Endothelial cell of umbilical vein (primary cell): Measurements from ENCODE around the gene C20orf173. TPM values are rescaled to one million over a fixed set of nuclear protein-coding genes. Genes with fewer than 3 reads are reported as not detected.

Experiments used
- Bru-seq: library from RNA; stranded (reverse); fragments of 400-500 nt; gene quantifications from one replicate; lab custom pipeline; 2021; lab: Mats Ljungman, UMichigan
- BruChase-seq, 2 experiments: library from RNA; stranded (reverse); fragments of 400-500 nt; gene quantifications; one replicate each; lab custom pipeline; 2021; lab: Mats Ljungman, UMichigan
- BruUV-seq: library from RNA; stranded (reverse); fragments of 400-500 nt; replicated peaks from 2 replicates; lab custom pipeline; 2021; lab: Mats Ljungman, UMichigan
- CTCF ChIA-PET: fragments of 300-600, 350-600 bp; sonication (Branson Sonifier 250); formaldehyde crosslinking; loops from one replicate; lab custom pipeline; 2021; ENCODE audit warnings: antibody characterized with exemption, inconsistent platforms; lab: Charles Lee
- POLR2A ChIA-PET: fragments of 300-600, 350-600 bp; sonication (Branson Sonifier 250); formaldehyde crosslinking; loops from one replicate; lab custom pipeline; 2021; ENCODE audit warnings: antibody characterized with exemption, inconsistent platforms; lab: Charles Lee
- DNase-seq: peaks from one replicate; pipeline ENCODE4 v3.0.0-alpha.2; 2011; ENCODE audit warnings: low read depth, low spot score
- FAIRE-seq: peaks from 2 replicates; lab custom pipeline; 2011; peaks lifted over from hg19 to GRCh38; lab: Jason Lieb, UNC
- H2AFZ ChIP-seq: 2 replicates; pipeline ENCODE4 v1.6.0; 2012; ENCODE audit warnings: low read depth, low read length, control low read depth, inconsistent platforms
- H3K27ac ChIP-seq: 2 replicates; pipeline ENCODE4 v1.5.1; 2011; ENCODE audit warnings: low read depth, mild to moderate bottlenecking, control low read depth, low read length, moderate library complexity; ENCODE audit not compliant: insufficient read depth
- H3K27me3 ChIP-seq, 2 experiments: 2 replicates each; pipeline versions ENCODE4 v1.6.0 to v1.6.1; 2011; ENCODE audit warnings: low read length in 2 of 2, mixed read lengths in 1 of 2; ENCODE audit not compliant: control insufficient read depth in 2 of 2, insufficient read depth in 2 of 2
- H3K36me3 ChIP-seq, 2 experiments: 2 replicates in 1 of 2; 3 replicates in 1 of 2; pipeline ENCODE4 v1.5.1; 2011; ENCODE audit warnings: low read length in 2 of 2, mild to moderate bottlenecking in 1 of 2, moderate library complexity in 1 of 2; ENCODE audit not compliant: control insufficient read depth in 2 of 2, insufficient read depth in 2 of 2; ENCODE audit errors: extremely low read depth in 1 of 2
- H3K4me1 ChIP-seq: 3 replicates; pipeline ENCODE4 v1.5.1; 2011; ENCODE audit warnings: mild to moderate bottlenecking, low read length; ENCODE audit not compliant: control insufficient read depth, insufficient read depth; ENCODE audit errors: extremely low read depth
- H3K4me2 ChIP-seq: 2 replicates; pipeline ENCODE4 v1.6.1; 2011; ENCODE audit warnings: low read length, control low read depth, mixed read lengths; ENCODE audit not compliant: insufficient read depth
- H3K4me3 ChIP-seq, 3 experiments: fragments of 200-600 bp in 1 of 3; sonication (generic), shearing (Covaris generic) in 1 of 3; replicated peaks in 1 of 3; 2 replicates each; pipeline ENCODE4 v1.5.1; 2011 to 2016; ENCODE audit warnings: control low read depth in 3 of 3, low read length in 3 of 3, mild to moderate bottlenecking in 2 of 3, inconsistent platforms in 1 of 3, low read depth in 1 of 3, moderate library complexity in 1 of 3; ENCODE audit not compliant: insufficient read depth in 1 of 3
- H3K79me2 ChIP-seq: 2 replicates; pipeline ENCODE4 v1.6.0; 2012; ENCODE audit warnings: low read length, inconsistent platforms; ENCODE audit not compliant: control insufficient read depth, insufficient read depth
- H3K9ac ChIP-seq: replicated peaks from 2 replicates; pipeline ENCODE3; 2011; ENCODE audit warnings: low read length, control low read depth; ENCODE audit not compliant: insufficient read depth; ENCODE audit errors: extremely low read depth
- H3K9me1 ChIP-seq: replicated peaks from 3 replicates; pipeline ENCODE4 v1.6.0; 2011; ENCODE audit warnings: mild to moderate bottlenecking, low read length; ENCODE audit not compliant: control insufficient read depth, insufficient read depth; ENCODE audit errors: extremely low read depth
- H3K9me3 ChIP-seq: replicated peaks from 2 replicates; pipeline ENCODE4 v1.5.1; 2012; ENCODE audit warnings: low read length, inconsistent platforms; ENCODE audit not compliant: control insufficient read depth, insufficient read depth
- H4K20me1 ChIP-seq: replicated peaks from 2 replicates; pipeline ENCODE3; 2011; ENCODE audit warnings: mild to moderate bottlenecking, low read length; ENCODE audit not compliant: control insufficient read depth, insufficient read depth; ENCODE audit errors: extremely low read depth
- EZH2 ChIP-seq: IDR thresholded peaks from 2 replicates; pipeline ENCODE4 v1.6.1; 2012; ENCODE audit warnings: borderline replicate concordance, low read depth, mild to moderate bottlenecking, moderate library complexity, low read length, inconsistent platforms; ENCODE audit not compliant: severe bottlenecking
- FOS ChIP-seq: IDR thresholded peaks from 2 replicates; pipeline ENCODE4 v1.6.1; 2011; ENCODE audit warnings: mild to moderate bottlenecking, low read length, moderate library complexity, borderline replicate concordance; ENCODE audit not compliant: insufficient read depth
- GATA2 ChIP-seq: IDR thresholded peaks from 2 replicates; pipeline ENCODE4 v1.7.0; 2011; ENCODE audit warnings: low read depth, mild to moderate bottlenecking, moderate library complexity, mixed read lengths, low read length; ENCODE audit not compliant: insufficient read length, insufficient read depth
- JUN ChIP-seq: IDR thresholded peaks from 2 replicates; pipeline ENCODE4 v1.6.1; 2011; ENCODE audit warnings: borderline replicate concordance, low read depth; ENCODE audit not compliant: insufficient read length, insufficient read depth
- MYC ChIP-seq: IDR thresholded peaks from one replicate; pipeline ENCODE4 v1.6.1; 2011; ENCODE audit warnings: mild to moderate bottlenecking, low read depth, low read length
- POLR2A ChIP-seq: IDR thresholded peaks from 2 replicates; pipeline ENCODE4 v1.6.1; 2012; ENCODE audit warnings: low read depth, mild to moderate bottlenecking, control low read depth, low read length
- POLR2AphosphoS5 ChIP-seq: IDR thresholded peaks from 2 replicates; pipeline ENCODE4 v1.6.1; 2012; ENCODE audit warnings: low read depth, mild to moderate bottlenecking, control low read depth, low read length, moderate library complexity; ENCODE audit not compliant: insufficient read depth
- dilution Hi-C: fragments of 300-500 bp; cut with MboI; formaldehyde crosslinking; loops from one replicate; pipeline ENCODE4 v1.15.0; 2019; ENCODE audit warnings: low sequenced_read_pairs; ENCODE audit not compliant: extremely low pct_ligation_motif_present
- intact Hi-C: fragments of 100-400 bp; cut with micrococcal nuclease; formaldehyde crosslinking; loops from one replicate; pipeline ENCODE4 v1.10.0; 2022
- long read RNA-seq: library from polyadenylated mRNA; stranded (forward); transcript quantifications from one replicate; pipeline ENCODE4 v2.0.0, GENCODE V29; 2021
- polyA minus RNA-seq, 3 experiments: library from RNA; depleted of rRNA, polyadenylated mRNA; stranded (reverse); fragments of >200 nt; gene quantifications; 1 replicate in 1 of 3; 2 replicates in 2 of 3; pipeline ENCODE4 v1.2.3, GENCODE V29; 2011
- polyA plus RNA-seq, 4 experiments: library from polyadenylated mRNA; depleted of rRNA in 3 of 4; stranded (reverse) in 3 of 4; unstranded in 1 of 4; fragments of >200 nt; gene quantifications; 2 replicates each; pipeline versions ENCODE4 v1.2.1 to v1.2.3, GENCODE V29; 2011 to 2012; ENCODE audit warnings: missing spikeins in 1 of 4
- total RNA-seq: library from RNA; stranded (reverse); gene quantifications from 2 replicates; pipeline ENCODE4 v1.2.3, GENCODE V29; 2021
- TF ChIP-seq, protein P1 (sequence below): IDR thresholded peaks from 2 replicates; pipeline ENCODE4 v1.6.1; 2011; ENCODE audit not compliant: insufficient read depth, insufficient read length
- TF ChIP-seq, protein P2 (sequence below), 2 donors: IDR thresholded peaks; 1 replicate in 1 of 2; 2 replicates in 1 of 2; pipeline ENCODE4 v1.5.1; 2011; ENCODE audit warnings: low read length in 2 of 2, mild to moderate bottlenecking in 2 of 2, moderate library complexity in 2 of 2, control low read depth in 1 of 2, inconsistent platforms in 1 of 2, low read depth in 1 of 2; ENCODE audit not compliant: insufficient read depth in 1 of 2; ENCODE audit errors: extremely low read depth in 1 of 2

The C20orf173 gene, protein sequence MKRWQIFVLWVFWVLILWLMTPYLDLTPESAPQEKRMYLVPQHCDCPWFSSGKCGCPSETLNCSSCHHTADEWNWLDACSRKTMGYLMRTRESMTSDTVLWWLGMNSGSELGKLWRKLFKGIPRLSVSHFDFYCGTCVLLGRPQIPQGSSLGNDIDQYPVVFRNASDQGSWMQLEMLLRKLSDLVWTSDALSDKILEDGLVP
- total RNA-seq (not detected in 2 replicates), polyA plus RNA-seq (not detected in 2 replicates), polyA minus RNA-seq (not detected in 2 replicates), Bru-seq, nascent RNA (not detected), BruChase-seq, experiment 1, labeled RNA remaining after a 6-hour chase (not detected), BruChase-seq, experiment 2, labeled RNA remaining after a 2-hour chase (not detected)
- not detected in 2 replicates for polyA plus RNA-seq (2011; cell fraction: cytosol; rRNA removed)
- not detected in 2 replicates for polyA plus RNA-seq (2011; cell fraction: nucleus; rRNA removed)
- not detected in 2 replicates for polyA plus RNA-seq (2012)
- polyA minus RNA-seq (2011; cell fraction: cytosol; rRNA and poly(A)+ RNA removed): not detected
- not detected in 2 replicates for polyA minus RNA-seq (2011; cell fraction: nucleus; rRNA and poly(A)+ RNA removed)
- long read RNA-seq: 0 reads

DNA sequence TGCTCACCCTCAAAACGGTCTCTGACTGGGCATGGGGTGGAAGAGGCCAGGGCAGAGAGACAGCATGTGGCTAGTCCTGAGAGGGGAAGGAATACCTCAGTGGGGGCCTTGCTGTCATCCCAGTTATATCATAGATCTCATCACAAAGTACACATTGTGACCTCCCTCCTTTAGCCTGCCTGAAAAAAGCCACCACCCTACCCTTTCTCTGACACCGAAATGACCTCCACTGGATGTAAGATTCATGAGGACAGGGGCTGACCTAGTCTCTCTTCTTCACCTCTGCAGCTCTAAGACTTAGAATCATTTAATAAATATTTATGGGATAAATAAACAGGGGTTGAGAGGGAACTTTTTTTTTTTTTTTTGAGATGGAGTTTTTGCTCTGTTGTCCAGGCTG, at the start of gene C20orf173:
C20orf173 (minus strand) TSS at position 101 of the 400 bp plus-strand sequence. CDS start 279 bp downstream, outside the sequence.
- TF ChIP-seq, protein P1, sequence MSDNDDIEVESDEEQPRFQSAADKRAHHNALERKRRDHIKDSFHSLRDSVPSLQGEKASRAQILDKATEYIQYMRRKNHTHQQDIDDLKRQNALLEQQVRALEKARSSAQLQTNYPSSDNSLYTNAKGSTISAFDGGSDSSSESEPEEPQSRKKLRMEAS: no peak
- no peak for TF ChIP-seq MYC
- TF ChIP-seq POLR2A: no peak
- no peak for TF ChIP-seq EZH2
- no peak for TF ChIP-seq GATA2
- no peak for TF ChIP-seq FOS
- TF ChIP-seq, protein P2, sequence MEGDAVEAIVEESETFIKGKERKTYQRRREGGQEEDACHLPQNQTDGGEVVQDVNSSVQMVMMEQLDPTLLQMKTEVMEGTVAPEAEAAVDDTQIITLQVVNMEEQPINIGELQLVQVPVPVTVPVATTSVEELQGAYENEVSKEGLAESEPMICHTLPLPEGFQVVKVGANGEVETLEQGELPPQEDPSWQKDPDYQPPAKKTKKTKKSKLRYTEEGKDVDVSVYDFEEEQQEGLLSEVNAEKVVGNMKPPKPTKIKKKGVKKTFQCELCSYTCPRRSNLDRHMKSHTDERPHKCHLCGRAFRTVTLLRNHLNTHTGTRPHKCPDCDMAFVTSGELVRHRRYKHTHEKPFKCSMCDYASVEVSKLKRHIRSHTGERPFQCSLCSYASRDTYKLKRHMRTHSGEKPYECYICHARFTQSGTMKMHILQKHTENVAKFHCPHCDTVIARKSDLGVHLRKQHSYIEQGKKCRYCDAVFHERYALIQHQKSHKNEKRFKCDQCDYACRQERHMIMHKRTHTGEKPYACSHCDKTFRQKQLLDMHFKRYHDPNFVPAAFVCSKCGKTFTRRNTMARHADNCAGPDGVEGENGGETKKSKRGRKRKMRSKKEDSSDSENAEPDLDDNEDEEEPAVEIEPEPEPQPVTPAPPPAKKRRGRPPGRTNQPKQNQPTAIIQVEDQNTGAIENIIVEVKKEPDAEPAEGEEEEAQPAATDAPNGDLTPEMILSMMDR (IDR thresholded peaks at IDR 0.05; ENCODE audit: extremely low read depth in 1 of 2, insufficient read depth in 1 of 2, low read depth in 1 of 2, low read length in 2 of 2): no peak
- TF ChIP-seq JUN: no peak
- no peak for TF ChIP-seq POLR2AphosphoS5
- H3K4me2 ChIP-seq: no peak within 1 kb of the TSS
- no peaks in the 10 kb centered on the region for H3K79me2 ChIP-seq
- ChIA-PET POLR2A (no interaction called here), CTCF (no interaction called here)
- no peak within 1 kb of the TSS for H3K9ac ChIP-seq
- H3K9me1 ChIP-seq: no peaks in the 10 kb centered on the region
- no peak for DNase-seq
- H4K20me1 ChIP-seq: no peaks in the 10 kb centered on the region
- no peak for FAIRE-seq
- H3K36me3 ChIP-seq: no peaks in the 10 kb centered on the region
- dilution Hi-C loops (no loop called here), intact Hi-C loops (no loop called here)
- no peaks in the 10 kb centered on the region for H3K9me3 ChIP-seq
- no peak within 1 kb of the TSS for H3K27ac ChIP-seq
- H2AFZ ChIP-seq: no peak within 1 kb of the TSS
- no TSS peak for BruUV-seq
- no peaks in the 10 kb centered on the region for H3K4me1 ChIP-seq
- no peak within 1 kb of the TSS for H3K4me3 ChIP-seq
- no peaks in the 10 kb centered on the region for H3K27me3 ChIP-seq
